HG03521 (cell line): ENCODE results near the gene TOP2A.

ENCODE experiments used
- ATAC-seq: cut with Tn5 transposase; IDR thresholded peaks from one replicate; pipeline ENCODE4 v1.9.1; 2021; ENCODE audit warnings: mild to moderate bottlenecking, moderate library complexity; ENCODE audit not compliant: unreplicated experiment

Gene TOP2A, protein sequence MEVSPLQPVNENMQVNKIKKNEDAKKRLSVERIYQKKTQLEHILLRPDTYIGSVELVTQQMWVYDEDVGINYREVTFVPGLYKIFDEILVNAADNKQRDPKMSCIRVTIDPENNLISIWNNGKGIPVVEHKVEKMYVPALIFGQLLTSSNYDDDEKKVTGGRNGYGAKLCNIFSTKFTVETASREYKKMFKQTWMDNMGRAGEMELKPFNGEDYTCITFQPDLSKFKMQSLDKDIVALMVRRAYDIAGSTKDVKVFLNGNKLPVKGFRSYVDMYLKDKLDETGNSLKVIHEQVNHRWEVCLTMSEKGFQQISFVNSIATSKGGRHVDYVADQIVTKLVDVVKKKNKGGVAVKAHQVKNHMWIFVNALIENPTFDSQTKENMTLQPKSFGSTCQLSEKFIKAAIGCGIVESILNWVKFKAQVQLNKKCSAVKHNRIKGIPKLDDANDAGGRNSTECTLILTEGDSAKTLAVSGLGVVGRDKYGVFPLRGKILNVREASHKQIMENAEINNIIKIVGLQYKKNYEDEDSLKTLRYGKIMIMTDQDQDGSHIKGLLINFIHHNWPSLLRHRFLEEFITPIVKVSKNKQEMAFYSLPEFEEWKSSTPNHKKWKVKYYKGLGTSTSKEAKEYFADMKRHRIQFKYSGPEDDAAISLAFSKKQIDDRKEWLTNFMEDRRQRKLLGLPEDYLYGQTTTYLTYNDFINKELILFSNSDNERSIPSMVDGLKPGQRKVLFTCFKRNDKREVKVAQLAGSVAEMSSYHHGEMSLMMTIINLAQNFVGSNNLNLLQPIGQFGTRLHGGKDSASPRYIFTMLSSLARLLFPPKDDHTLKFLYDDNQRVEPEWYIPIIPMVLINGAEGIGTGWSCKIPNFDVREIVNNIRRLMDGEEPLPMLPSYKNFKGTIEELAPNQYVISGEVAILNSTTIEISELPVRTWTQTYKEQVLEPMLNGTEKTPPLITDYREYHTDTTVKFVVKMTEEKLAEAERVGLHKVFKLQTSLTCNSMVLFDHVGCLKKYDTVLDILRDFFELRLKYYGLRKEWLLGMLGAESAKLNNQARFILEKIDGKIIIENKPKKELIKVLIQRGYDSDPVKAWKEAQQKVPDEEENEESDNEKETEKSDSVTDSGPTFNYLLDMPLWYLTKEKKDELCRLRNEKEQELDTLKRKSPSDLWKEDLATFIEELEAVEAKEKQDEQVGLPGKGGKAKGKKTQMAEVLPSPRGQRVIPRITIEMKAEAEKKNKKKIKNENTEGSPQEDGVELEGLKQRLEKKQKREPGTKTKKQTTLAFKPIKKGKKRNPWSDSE (N-terminal part only)

DNA sequence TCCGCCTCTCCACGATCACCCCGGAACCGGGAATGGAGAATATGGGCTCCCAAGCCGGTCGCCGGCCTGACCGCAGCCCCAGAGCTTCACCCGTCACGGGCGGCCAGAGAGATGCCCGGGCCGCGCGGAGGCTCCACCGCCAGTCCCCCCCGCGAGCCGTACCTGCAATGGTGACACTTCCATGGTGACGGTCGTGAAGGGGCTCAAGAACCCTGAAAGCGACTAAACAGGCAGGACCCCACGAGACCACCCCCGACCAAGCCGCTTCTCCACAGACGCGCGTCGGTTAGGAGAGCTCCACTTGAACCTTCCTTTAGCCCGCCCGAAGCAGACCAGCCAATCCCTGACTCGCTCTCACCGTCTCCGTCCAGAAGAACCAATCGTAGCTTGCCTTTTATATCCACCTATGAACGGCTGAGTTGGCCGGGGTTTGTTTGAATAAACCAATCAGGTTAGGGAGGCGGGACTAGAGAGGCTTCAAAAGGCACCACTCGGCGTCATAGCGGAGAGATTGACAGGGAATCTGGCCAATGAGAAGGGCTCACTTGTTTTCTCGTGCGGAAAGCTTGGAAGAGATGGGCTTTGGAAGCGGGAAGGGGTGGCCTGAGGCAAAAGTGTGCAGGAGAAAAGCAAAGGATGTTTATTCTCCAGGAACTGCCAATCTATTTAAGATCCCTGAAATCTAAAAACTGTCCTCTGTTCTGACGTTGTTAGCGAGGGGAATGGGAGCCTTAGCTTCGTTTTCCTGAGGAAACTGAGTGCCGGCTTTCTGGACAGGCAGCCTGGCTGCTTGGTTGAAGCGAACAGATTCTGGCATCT is at the start of gene TOP2A:
TSS of gene TOP2A (minus strand) at position 288 of the 819 bp plus-strand sequence. CDS start at position 183, 105 bp downstream.
- peak; percentile 97 for ATAC-seq

DNA sequence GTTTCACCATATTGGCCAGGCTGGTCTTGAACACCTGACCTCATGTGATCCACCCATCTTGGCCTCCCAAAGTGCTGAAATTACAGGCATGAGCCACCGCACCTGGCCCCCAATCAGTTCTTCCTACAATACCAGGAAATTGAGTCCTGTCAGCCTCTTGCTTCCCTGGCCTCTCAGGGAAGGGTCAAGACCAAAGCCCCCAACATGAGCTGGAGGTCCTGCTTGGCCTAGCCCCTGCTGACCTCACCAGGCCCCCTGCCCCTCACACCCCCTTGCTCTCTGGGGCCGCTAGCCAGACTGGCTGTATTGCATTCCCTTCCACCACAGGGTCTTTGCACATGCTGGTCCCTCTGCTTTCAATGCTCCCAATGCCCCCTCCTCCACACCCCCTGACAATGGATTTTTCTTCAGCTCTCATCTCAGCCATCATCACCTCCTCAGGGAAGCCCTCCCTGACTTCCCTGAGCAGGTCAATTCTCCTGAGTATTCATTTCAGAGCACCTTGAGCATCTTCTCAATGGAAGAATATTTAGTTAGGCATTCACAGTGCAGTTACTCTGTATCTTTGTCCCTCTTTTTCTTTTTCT is 49.7 kb upstream of the TOP2A start:
- ATAC-seq, result no peak

DNA sequence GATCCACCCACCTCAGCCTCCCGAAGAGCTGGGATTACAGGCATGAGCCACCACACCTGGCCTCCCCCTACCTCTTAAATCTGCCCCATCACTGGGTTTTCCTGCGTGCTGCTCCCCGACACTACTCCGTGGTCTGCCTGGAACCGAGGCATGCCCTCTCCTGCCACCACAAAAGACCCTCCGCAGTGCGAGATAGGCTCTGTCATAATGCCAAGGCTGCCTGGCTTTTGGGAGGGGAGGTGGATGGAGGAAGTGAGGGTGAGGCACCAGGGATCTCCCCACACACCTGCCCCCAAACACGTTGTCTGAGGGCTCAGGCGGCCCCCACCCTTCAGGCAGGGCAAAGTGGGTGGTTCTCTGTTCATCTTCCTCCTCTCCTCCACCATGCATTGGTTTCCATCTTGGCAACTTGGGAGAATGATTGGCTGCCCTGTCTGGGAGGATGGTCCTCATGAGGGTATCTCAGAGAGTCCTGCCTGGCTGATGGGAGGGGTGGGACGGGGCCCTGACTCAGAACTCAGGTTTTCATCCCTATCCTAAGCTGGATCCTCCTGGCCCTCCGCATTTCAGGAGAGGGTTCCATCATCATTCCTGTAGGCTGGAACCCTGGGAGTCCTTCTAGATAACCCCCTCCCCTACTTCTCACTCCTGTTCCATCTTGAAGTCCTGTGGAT is 48.7 kb upstream of the TOP2A start:
- no peak for ATAC-seq

DNA sequence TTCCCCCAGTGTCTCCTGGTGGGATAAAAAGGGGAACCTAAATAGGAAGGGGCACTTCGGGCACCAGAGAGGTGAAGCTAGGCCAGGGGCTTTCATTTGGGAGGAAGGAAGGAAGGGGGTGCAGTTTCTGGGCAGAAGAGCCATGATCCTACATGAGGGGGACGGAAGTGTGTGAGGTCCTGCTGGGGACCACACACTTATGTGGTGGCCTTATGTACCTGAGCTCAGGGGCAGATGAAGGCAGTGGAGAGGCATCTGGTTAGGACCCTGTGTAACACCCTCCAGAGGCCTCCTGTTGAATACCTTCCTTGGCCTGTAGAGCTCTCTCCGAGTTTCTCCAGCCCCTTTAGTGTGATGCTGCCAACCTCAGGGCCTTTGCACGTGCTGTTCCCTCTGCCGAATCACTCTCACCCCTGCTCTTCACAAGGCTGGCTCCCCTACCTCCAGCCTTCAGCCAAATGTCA is 46.7 kb upstream of the TOP2A start:
- no peak for ATAC-seq

DNA sequence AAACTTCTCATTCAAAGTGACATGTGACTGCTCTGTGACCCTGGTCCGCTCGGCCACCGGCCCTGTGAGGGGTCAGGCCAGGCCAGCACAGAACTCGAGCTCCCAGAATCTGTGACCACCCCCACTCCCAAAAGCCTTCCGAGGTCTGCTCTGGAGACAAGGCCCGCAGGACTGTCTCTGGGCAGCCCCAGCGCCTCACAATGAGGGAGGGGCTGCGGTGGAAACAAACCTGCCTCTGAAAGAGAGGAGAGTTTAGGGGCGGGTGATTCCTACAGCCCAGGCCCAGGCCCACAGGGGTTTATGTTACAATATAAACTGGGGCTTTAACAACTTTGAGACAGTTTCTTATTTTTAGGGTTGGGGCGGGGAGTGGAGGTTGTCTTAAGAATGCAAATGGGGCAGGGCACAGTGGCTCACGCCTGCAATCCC is 45.4 kb upstream of the TOP2A start:
- ATAC-seq, result no peak

DNA sequence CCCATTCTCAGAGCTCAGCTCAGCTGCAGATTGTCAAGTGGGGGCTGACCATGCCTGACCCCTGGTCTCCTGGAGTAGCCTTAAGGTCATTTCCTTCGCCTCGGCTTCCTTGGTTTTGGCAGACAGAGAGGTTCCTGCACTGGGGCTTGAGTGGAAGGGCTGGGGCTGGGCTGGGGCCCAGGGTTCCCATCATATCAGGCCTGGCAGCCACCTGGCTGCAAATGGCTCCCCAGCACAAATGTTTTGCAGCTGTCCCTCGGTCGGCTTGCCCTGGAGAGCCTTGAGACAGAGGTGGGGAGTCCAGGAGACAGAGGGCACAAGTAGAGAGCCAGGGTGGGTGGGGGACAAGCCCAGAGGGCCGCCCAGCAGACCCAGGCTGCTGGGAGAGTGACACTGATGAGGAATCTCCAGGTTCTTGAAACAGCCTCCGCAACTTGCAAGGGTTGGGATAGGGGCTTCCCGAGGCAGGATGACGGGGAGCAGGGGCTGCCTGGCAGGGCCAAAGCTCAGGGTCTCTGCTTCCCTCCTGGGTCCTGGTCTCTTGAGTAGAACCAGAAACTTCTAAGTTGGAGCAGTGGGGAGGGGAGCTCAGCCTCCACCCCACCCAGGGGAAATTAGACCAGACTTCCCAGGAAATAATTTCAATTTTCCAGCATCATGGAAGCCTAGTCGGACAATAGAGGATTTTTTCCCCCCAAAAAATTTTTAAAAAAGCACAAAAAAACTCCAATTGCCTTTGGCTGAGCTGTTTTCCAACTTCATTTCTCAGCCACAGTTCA is 44.8 kb upstream of the TOP2A start:
- no peak for ATAC-seq

DNA sequence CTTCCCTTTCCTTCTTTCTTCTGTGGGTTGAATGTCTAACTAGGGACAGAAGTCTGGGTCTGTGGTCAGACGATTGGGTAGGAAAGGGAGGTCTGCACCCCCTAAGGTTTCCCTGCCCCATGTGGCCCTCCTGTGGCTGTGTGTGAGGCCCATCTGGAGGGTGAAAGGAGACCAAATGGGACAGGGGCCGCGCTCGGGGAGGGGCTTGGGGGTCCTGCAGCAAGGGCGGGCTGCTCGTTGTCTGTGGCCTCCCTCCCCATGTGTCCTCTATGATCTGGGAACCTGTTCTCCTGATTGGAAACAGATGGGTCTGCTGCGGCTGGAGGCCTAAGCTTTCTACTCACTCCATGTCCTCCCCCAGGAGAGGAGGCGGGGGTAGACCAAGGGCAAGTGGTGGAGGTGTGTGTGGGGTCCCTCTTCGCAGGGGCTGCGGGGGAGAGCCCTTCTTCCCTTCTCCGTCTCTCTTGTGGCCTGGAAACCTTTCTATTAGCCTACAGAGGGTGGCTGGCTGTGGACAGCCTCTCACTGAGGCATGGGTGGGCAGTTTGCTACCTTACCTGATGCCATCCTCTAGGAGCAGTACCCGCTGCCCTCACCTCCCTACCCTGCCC is 44.1 kb upstream of the TOP2A start:
- no peak for ATAC-seq

DNA sequence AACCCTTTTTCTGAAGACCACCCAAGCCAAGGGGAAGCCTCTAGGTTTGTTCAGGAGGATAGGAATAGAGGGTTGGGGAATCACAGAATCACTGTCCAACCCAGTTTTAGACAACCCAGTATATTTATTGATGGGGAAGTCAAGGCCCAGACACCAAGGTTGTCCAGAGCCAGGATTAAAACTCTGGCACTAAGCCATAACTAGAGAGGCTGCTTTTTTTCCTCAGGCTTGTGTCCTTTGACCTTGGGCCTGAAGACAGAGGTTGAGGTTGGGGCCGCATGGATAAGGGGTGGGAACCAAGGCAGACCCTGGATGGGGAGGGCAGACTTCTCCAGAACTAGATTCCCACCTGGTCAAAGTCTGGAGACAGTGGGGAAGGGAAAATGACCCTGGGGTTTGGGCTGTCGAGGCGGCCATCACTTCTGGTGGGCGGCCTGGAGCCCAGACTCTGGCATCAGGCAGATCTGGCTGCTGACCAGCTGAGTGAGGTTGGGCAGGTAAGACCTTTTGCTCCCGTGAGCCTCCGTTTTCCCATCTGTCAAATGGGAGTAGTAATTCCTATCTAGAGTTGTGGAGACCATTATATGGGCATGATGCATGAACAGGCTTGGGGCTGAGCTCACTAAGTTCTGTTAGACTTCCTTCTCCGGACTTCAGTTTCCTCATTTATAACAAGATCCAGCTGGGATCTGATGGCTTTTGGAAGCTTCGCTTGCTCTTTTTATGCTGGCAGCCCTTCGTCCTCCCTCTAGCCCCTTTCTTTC is 43.5 kb upstream of the TOP2A start:
- no peak for ATAC-seq

DNA sequence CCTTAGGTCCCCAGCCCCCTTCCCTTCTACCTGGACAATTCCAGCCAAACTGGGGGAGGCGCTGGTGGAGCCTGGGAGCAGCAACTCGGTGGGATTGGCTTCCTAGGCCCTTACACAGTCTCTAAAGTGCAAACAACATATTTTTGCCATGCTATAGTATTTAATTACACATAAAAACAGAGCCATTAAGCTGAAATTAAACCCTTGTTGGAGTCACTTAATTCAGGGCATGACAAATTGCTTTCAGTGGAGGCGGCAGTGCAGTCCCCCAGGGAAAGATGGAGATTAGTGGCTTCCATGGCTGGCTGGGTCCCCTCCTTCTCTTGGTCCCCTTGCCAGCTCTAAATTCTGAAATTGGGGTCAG is 42.9 kb upstream of the TOP2A start:
- ATAC-seq, result no peak

DNA sequence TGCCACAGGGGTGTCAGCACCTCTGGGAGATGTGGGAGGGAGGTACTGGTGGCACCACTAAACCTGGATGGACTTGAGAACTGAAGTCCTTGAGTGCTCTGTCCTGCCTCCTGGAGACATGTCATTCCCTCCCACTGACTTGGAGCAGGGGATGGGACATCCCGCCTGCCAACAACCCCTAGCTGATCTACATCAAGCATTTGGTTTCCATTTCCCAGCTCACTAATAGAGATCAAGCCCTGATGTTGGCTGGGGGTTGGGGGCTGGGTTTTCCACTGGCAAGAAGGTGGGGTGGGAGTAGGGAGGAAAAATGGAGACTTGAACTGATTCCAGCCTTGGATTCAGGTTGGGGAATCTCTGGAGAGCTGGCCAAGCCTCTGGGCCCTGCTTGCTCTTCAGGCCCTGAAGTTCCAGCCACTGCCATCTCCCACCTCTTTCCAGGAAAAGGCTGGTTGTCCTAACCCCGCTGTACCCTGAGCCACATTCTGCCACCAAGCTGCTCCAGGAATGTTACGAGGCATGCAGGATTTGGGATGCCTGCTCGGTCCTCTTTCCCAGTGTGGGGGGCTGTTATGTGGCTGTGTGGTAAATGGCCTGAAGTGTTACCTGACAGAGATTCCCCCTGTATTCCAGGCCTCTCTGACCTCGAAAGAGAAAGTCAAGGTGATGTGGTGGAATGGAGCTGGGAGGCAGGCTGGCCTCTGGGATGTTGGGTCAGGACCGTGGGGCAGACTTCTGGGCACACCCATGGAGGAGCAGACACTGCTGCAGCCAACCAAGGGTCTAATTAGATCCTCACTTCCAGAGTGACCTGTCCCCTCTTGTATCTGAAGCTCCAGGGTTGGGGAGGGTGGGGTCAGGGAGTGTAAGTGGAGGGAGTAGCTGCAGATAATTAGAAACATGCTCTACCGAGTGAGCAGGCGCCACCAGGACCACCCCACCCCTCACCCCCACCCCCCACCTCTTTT is 42.2 kb upstream of the TOP2A start:
- ATAC-seq, result no peak

DNA sequence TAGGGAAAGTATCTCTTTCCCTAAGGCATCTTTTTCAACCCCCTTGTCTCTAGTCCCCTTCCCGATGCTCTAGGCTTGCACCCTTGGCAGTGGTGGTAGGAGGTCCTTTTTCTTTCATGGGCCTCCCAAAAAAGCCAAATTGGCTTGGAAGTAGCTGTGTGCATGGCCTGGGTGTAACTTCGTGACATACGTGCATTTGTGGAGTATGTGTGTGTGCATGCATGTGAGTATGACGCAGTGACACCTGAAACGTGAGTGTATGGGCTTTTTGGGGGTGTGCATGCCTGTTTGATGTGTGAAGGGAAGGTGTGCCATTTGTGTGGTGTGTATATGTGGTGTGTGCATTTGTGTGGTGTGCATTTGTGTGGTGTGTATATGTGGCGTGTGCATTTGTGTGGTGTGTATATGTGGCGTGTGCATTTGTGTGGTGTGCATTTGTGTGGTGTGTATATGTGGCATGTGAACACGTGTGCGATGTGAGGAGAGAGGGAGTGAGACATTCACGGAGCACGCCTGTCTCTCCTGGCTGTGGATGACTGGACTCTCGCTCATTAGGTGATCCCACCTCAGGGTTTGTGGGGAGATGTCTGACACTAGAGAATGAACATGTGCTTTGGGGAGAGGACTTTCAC is 41.3 kb upstream of the TOP2A start:
- no peak for ATAC-seq

DNA sequence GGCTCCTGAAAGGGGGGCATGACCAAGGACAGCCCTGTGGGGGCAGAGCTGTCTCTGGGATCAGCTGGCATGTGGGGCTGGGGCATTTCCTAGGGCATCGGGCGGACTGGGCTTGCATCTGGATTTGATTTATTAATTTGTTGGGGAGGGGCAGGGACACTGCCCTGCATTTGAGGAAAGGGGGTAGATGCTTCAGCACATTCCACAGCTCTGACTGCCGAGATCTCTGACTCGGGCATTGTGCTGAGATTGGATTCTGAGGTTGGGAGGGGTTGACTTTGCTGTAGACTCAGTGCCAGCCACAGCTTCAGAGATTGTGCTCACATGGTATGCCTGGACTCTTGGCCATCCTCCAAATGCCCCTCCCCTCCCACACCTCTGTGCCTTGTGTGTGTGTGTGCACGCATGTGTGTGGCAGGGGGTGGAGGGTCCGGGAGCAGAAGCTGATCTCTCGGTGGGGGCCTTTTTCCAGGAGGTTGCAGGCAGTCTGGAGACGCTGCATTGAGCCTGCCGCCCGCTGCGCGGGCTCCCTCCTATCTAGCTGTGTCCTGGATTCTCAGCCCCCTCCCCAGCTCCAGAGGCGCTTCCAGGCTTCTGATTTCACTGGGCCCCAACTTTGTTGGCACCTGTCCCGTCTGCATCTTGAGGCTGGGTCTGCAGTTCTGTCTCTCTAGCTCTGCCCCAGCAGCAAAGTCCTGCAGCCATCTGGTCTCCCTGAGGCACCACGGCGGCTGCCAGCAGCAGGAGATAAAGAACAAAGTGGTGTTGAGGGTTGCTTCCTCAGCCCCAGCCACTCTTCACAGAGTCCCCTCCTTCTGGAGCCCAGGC is 40.5 kb upstream of the TOP2A start:
- ATAC-seq, result no peak

DNA sequence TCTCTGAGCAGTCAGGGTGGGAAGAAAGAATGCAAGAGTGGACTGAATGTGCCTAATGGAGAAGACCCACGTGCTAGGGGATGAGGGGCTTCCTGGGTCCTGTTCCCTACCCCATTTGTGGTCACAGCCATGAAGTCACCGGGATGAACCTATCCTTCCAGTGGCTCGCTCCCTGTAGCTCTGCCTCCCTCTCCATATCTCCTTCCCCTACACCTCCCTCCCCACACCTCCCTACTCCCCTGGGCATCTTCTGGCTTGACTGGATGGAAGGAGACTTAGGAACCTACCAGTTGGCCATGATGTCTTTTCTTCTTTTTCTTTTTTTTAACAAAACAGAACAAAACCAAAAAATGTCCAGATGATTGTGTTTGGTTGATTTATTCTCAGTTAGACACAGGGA is 39.7 kb upstream of the TOP2A start:
- ATAC-seq, result no peak

DNA sequence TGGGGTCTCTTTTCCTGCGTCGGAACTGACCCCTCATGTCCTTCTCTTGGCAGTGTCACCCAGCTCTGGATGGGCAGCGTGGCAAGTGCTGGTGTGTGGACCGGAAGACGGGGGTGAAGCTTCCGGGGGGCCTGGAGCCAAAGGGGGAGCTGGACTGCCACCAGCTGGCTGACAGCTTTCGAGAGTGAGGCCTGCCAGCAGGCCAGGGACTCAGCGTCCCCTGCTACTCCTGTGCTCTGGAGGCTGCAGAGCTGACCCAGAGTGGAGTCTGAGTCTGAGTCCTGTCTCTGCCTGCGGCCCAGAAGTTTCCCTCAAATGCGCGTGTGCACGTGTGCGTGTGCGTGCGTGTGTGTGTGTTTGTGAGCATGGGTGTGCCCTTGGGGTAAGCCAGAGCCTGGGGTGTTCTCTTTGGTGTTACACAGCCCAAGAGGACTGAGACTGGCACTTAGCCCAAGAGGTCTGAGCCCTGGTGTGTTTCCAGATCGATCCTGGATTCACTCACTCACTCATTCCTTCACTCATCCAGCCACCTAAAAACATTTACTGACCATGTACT is 38.8 kb upstream of the TOP2A start:
- no peak for ATAC-seq

DNA sequence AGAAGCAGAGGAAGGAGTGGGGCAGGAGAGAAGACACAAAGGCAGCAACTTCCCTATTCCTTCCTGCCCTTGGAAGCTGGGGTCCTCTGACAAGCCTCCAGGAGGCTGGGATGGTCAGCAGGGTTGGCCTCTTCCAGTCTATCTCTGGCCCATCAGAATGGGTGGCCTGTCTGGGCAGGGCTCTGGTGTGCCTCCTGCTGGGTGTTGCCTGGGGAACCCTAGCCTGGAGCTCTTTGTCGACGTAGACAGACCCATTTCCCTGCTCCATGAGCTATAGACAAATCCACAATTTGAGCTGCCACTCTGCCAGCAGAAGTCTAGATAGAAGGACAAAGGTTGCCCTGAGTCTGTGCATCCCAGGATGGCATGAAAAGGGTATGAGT is 36.9 kb upstream of the TOP2A start:
- ATAC-seq, result no peak
